Fibroblast of pulmonary artery (primary cell): ENCODE measurements around the gene HES3.

Source experiments
- DNase-seq: peaks from one replicate; pipeline ENCODE4 v3.0.0-alpha.2; 2010; ENCODE audit warnings: low read depth
- H3K4me3 ChIP-seq: replicated peaks from 2 replicates; pipeline ENCODE4 v1.5.1; 2011; ENCODE audit warnings: low read depth, mild to moderate bottlenecking, control low read depth, low read length, moderate library complexity
- CTCF ChIP-seq: IDR thresholded peaks from 2 replicates; pipeline ENCODE4 v1.5.1; 2011; ENCODE audit warnings: mild to moderate bottlenecking, control low read depth, low read length, inconsistent platforms; ENCODE audit errors: missing control alignments

The HES3 gene

DNA sequence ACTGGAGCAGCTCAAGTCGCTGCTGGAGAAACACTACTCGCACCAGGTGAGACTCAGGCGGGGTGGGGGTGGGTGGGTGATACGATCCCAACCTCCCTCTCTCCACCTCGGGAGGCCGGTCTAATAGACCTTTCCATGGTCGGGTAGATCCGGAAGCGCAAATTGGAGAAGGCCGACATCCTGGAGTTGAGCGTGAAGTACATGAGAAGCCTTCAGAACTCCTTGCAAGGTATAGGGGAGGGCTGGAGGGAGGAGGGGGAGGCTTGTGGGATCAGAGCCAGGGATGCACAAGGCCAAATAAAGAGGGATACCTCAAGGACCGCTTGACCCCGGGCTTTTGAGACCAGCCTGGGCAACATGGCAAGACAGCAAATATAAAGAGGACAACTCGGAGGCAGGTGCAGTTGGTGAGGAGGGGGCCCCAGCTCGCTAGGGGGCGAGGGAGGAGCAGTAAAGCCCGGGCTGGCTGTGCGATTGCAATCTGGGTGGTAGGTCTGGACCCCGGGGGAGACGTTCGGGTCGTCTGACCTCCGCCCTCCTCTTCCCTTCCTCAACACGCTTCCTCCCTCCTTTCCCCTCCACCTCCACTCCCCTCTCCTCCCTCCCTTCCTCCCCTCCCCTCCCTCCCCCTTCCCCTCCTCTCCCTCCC lies 546 bp downstream of the HES3 start:
- no peak for TF ChIP-seq CTCF
- no peak overlapping the region for H3K4me3 ChIP-seq
- no peak for DNase-seq

DNA sequence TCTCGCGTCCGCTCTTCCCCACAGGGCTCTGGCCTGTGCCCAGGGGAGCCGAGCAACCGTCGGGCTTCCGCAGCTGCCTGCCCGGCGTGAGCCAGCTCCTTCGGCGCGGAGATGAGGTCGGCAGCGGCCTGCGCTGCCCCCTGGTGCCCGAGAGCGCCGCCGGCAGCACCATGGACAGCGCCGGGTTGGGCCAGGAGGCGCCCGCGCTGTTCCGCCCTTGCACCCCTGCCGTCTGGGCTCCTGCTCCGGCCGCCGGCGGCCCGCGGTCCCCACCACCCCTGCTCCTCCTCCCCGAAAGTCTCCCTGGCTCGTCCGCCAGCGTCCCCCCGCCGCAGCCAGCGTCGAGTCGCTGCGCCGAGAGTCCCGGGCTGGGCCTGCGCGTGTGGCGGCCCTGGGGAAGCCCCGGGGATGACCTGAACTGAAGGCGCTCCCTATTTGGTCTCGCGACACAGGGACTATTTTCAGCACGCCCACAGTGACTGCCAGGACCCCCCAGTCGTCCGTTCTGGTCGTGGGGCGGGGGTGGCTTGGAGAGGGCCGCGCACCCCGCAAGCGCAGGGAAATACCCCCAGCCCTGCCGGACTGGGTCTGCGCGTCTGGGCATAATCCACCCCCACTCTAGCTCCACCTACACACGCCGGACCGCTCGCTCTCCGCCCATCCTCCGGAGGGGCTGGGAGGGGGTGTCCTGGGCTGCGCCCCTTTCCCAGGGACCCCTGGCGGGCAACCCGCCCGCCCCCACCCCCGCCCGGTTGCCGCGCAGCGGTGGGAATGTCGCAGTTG lies 1.3 kb downstream of the HES3 start:
- peak; percentile 81 for DNase-seq
- TF ChIP-seq CTCF = peak; percentile 59
- H3K4me3 ChIP-seq = no peak overlapping the region

- no peak overlapping the region for H3K4me3 ChIP-seq
- TF ChIP-seq CTCF = no peak
- DNase-seq = no peak
Measured at GRCh38 chr1:6245869-6246496, 2.0 kb downstream of the HES3 start.

- TF ChIP-seq CTCF = peak; percentile 77
- DNase-seq = peak; percentile 79
- H3K4me3 ChIP-seq = no peak overlapping the region
Measured at GRCh38 chr1:6246497-6247467, 2.8 kb downstream of the HES3 start.

DNA sequence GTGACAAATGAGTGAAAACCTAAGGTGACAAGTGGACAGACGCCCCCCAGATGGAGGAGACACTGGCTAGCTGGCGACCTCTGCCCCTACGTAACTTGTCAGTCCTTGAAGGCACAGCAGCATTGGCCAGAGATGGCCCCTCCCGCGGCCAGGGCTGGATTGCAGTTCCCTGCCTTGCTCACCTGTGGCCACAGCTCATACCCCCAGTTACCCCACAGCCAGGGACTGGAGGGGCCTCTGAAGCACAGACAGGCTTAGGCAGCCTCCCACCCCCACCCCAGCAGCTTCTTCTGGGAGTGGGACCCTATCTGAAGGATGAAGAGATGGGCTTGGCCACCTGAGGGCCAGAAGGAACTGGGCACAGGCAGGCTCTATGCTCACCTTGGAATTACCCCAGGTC lies 3.7 kb downstream of the HES3 start:
- TF ChIP-seq CTCF = no peak
- DNase-seq = no peak
- no peak overlapping the region for H3K4me3 ChIP-seq

DNA sequence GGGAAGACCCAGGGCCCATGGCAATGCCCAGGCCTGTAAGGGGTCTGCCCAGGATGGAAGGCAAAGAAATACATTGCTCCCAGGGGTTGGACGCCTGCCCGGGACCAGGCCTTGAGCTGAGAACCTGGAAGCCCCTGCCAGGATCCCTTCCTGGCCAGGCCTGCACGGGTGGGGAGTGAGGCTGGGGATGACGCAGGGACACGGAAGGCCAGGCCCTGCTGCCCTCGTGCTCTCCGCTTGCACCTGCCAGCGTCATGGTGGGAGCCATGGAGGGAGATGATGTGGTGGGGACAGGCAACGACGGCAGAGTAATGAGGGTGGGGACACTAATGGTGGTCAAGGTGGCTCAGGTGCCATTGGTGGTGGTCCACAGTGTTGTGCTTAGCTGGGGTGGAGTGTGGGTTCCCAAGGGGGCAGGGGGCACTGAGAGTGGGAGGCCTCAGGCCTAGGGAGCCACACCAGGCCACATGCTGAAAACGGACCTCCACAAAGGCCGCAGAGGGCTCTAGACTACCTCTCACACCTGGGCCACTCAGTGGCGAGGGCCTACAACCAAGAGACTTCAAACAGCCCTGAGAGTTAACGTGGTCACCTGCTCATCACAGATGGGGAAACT lies 4.3 kb downstream of the HES3 start:
- H3K4me3 ChIP-seq = no peak overlapping the region
- no peak for DNase-seq
- TF ChIP-seq CTCF = no peak
